Omental fat pad (tissue), 4 donors: ENCODE measurements around the gene MGAT1. TPM values are rescaled to one million over a fixed set of nuclear protein-coding genes. Genes with fewer than 3 reads are reported as not detected.
A peak's percentile ranks its signal among the peaks of the same experiment; 100 is the strongest.

Experiments
- ATAC-seq: fragments of 150-250 bp; one replicate; pipeline ENCODE4 v1.9.1; 2016; ENCODE audit warnings: mild to moderate bottlenecking, moderate library complexity; ENCODE audit not compliant: low FRiP score
- DNase-seq: peaks from one replicate; pipeline ENCODE4 v3.0.0-alpha.2; 2019; ENCODE audit warnings: low spot score
- CTCF ChIP-seq, 3 donors: fragments of 450-650 bp; IDR thresholded peaks; one replicate each; pipeline ENCODE4 v1.5.1; 2016 to 2017; ENCODE audit warnings: antibody characterized with exemption in 3 of 3, mild to moderate bottlenecking in 3 of 3, moderate library complexity in 2 of 3
- total RNA-seq, 4 donors: library from RNA; depleted of rRNA; stranded (reverse); fragments of >200 nt; gene quantifications; one replicate each; pipeline ENCODE4 v1.1.0, GENCODE V29; 2016

The MGAT1 gene
- total RNA-seq: 100 to 1,000 TPM; 159 to 376 (median 258) TPM

DNA sequence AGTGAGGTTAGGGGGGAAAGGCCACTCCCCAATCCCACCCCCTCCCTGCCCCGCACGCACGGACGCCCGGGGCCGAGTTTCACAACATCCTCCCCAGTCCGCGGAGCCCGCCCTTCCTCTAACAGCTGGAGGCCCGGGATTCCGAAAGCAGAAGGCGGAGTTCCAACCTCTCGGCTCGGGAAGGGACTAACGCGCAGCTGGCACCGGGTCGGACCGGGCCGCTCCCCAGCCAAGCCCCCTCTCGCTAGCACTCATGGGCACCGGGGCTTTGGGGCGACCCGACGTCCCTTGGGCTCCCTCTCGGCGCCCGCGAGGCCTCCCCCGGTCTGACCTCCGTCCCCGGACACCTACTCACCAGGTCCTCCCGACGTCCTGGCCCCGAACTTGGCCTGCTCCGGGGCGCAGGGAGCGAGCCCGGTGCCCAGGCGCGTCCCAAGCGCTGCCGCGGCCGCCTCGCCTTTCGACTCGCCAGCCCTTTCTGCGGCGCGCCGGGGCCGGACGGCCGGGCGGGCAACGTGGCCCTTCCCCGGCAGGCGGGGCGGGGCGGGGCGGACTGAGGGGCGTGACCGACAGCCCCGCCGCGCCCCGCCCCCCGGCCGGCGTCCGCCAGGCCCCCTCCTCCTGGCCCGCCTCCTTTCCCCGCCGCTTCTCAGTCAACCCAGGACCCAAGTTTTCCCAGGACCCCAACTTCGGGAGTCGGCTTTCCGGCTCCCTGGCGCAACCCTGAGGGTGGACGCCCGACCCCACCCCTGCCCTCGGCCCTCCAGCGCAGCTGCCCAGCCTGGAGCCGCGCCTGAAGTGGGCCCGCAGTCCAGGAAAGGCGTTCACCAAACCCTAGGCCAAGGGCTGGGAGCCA, at the start of gene MGAT1:
Gene MGAT1, minus strand, starts transcription at position 482 of the 856 bp plus-strand sequence. CDS start 9,835 bp downstream, outside the sequence.
- TF ChIP-seq CTCF (IDR thresholded peaks at IDR 0.05): no peak
- ATAC-seq (peak; percentile 81), DNase-seq (peak; percentile 66)

GRCh38 chr5:180850434-180851078, 48.0 kb upstream of the MGAT1 start:
- no peak for TF ChIP-seq CTCF (IDR thresholded peaks at IDR 0.05)
- DNase-seq: no peak
- ATAC-seq: no peak

- no peak for ATAC-seq
- no peak for DNase-seq
- TF ChIP-seq CTCF (IDR thresholded peaks at IDR 0.05): no peak
These were observed 47.2 kb upstream of the MGAT1 start for GRCh38 chr5:180849827-180850226.

DNA sequence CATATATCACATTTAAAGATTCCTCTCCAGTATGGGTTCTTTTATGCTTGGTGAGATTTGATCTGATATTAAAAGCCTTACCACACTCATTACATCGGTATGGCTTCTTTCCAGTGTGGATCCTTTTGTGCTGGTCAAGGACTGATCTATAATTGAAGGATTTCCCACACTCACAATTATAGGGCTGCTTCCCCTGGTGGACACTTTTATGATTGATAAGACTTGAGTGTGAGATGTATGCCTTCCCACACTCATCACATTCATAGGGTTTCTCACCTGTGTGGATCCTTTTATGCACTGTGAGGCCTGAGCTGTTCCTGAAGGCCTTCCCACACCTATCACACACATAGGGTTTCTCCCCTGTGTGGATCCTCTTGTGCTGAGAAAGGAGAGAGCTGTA, 46.3 kb upstream of the MGAT1 start:
- ATAC-seq (no peak), DNase-seq (no peak)
- no peak for TF ChIP-seq CTCF (IDR thresholded peaks at IDR 0.05)

GRCh38 chr5:180848265-180848664, 45.7 kb upstream of the MGAT1 start:
- DNase-seq (no peak), ATAC-seq (no peak)
- TF ChIP-seq CTCF (IDR thresholded peaks at IDR 0.05): no peak

- no peak for TF ChIP-seq CTCF (IDR thresholded peaks at IDR 0.05)
- ATAC-seq (no peak), DNase-seq (no peak)
These were observed 44.4 kb upstream of the MGAT1 start for GRCh38 chr5:180847026-180847425.
